ENCODE measurements around the gene GGT6.

The GGT6 gene

DNA sequence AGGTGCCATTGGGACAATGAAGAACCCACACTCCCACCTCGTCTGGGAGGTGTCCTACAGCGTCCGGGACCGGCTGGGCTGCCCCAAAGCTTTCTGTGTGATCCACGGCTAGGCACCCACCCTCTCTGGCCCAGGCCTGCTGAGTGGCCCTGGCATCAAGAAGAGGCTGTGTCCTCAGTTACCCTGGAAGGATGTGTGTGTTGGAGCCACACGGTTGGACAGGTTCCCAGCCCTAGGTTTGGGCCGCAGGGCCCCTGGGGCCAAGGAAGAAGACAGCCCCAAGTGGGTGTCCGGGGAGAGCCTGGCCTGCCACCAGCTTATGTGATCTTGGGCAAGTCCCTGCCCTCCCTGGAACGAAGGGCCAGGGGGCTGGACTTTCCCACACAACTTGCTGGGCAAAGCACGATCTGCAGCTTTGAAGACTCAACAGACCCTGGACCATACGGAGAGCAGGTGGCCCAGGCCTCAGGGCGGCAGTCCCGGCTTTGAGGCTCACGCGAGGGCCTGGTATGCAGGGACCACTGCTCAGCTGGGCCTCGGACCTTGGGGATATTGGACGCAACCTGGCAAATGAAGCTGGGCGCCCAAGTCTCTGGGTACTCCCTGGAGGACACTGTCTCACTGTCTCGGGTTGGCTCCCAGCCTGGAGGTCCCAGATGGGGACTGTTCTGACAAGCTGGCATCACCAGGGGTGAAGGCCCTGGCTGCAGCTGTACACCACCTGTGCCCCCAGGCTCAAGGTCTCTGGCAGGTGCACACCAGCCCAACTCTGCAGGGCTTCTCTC is 22.7 kb downstream of the GGT6 start:
- no peak for DNase-seq

DNA sequence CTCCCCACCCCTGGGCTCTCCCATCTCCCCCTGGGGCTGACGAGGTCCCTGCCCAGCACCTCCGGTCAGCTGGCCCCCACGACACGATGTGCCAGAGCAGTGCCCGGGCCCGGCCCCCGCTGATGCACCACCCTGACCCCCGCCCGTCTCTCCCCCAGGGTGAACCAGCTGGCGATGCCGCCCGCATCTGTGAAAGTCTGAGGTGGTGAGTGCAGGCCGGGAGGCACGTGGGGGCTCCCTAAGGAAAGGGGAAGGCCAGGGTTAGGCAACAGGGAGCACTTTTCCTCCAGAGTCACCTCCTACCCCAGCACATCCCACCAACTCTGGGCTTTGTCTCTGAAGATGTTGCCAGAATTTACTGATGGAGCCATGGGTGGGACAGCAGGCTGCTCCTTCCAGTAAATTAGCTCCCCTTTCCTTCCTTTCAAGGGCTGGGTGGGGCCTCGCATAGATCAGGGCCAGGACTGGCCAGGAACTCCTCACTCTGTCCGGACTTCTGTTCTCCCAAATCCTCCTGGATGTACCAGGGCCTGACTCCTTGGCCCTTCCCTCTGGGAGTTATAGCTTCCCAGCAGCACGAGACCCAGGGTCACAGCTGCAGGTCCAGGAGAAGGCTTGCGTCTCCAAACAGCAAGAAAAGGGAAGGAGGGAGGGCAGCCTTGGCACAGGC is 23.5 kb downstream of the GGT6 start:
- no peak for DNase-seq

DNA sequence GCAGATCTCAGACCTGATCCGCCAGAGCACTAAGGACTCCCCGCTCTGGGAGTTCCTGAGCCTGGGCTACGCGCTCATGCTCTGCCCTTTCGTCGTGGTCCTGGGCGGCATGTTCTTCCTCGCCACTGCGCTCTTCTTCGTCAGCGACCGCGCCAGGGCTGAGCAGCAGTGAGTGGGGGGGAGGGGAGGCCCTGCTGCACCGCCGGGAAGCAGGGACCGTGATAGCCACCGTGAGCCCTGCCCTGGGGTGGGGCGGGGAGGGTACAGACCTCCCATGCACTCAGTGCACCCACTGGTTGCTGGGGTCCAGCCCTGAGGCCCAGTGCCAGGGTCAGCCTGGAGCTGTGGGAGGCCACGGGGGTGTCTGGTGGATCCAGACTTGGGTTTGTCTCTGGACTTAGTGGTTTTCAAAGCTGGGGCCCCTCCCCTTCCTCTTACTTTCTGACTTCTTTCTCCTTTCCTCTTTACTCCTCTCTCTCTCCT is 24.1 kb downstream of the GGT6 start:
- no peak for DNase-seq

DNA sequence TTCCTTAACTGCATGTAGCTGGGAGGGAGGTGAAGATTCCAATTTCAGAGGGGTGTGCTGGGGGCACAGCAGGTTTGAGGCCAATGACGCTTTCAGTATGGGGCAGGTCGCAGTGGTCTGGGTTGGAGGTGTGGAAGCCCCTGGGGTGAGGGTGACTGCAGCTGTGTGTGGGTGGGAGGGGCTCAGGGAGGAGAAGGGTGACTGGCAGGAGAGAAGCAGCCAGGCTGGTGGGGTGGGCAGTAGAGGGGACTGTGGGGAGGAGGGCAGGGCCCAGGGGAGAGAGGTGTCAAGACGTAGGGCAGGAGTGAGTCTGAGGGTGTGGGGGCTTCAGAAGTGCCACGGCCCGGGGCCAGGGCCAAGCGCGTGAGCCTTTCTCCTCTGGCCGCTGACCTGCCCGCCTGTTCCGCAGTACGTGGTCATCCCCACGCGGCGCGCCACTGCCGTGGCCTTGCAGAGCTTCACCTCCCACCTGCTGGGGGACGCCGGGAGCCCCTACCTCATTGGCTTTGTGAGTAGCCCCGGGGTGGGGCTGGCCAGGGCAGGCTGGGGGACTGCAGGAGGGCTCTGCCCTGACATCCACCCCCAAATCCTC is 24.6 kb downstream of the GGT6 start:
- DNase-seq: no peak

DNA sequence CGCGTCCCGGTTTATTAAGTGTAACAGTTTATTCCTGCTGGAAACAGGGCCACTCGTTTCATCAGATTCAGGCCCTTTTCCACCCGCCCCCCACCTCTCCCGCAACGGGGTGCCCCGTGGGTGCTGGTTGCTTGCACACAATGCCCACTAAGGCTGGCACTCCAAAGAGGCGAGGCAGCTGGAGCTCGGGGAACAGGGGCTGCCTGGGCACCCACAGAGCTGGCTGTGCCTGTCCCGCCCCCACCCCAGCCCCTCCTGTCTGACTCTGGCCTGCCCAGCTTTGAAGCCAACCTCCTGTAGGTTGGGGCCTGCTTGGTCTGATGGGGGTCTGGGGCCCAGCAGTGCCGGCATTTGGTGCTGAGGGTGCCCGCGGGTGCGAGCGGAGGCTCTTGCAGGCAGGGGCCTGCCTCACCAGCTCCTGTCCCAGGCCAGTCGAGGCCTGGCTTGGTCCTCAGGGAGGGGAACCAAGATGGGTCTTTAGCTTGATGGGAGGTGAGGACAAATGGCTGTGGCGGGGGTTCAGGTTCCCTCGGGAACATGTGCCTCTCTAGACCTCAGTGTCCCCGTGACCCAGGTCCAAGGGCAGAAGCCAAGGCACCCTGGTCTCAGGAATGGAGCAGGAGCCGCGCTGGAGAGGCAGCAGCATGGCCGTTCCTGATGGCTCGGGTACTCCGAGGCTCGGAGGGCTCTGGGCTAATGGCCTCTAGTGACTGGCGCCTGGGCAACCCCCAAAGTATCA is 25.3 kb downstream of the GGT6 start:
- no peak for DNase-seq

DNA sequence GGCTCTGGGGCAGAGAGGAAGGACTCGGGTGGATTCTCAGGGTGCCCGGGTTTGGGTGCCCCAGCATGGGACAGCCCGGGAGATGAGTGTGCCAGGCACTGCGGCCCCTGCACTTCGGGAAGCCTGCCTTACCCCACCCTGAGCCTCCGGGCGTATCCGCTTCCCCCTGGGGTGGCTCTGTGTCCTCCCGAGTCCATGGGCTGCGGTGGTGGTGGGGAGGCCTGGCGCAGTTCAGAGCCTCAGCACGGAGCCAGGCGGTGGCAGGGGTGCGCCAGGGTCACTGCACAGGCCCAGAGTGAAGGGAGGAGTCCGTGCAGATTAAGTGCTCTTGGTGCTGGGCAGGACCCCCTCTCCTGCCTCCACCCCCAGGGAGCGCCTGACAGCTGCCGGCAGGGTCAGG is 25.9 kb downstream of the GGT6 start:
- no peak for DNase-seq

DNA sequence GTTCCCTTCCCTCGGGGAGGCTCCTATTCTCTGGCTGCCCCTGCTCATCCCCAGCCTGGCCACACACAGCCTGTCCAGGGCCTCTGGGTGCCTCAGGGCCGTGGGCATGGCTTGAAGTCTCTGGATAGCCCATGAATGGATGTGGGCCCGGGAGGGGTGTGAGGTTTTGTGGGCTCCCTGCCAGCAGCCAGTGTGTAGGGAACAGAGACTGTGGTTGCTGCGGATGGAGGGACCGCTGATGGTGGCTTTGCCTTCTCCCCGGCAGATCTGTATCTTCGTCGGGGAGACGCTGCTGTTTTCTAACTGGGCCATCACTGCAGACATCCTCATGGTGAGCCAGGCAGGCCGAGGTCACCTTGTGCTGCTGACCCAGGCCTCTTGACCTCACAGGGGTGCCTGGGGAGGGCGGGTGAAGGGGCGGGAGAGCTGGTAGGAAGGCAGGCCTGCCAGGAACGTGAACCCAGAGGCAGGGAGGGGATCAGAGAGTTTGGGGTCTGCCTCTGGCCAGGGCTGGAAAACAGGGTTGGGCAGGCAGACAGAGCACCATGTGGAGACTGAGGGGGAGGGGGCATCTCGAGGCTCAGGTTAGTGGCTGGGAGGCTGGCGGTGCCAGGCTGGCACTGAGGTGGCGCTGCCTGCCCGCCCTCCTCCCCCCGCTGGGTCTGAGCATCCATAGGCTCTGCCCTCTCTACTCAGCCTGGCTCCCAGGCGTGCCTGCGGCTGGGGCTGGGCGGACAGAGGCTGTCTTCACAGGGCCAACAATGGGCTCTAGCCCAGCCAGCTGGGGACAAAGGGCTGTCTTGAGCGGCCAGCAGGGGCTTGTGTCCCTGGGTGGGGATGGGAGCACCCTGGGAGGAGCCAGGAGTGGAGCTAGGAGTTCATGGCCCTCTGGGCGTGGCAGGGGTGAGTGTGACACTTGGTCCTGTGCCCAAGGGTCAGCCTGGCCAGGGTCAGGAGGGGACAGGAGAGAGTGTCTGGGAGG is 26.6 kb downstream of the GGT6 start:
- no peak for DNase-seq

DNA sequence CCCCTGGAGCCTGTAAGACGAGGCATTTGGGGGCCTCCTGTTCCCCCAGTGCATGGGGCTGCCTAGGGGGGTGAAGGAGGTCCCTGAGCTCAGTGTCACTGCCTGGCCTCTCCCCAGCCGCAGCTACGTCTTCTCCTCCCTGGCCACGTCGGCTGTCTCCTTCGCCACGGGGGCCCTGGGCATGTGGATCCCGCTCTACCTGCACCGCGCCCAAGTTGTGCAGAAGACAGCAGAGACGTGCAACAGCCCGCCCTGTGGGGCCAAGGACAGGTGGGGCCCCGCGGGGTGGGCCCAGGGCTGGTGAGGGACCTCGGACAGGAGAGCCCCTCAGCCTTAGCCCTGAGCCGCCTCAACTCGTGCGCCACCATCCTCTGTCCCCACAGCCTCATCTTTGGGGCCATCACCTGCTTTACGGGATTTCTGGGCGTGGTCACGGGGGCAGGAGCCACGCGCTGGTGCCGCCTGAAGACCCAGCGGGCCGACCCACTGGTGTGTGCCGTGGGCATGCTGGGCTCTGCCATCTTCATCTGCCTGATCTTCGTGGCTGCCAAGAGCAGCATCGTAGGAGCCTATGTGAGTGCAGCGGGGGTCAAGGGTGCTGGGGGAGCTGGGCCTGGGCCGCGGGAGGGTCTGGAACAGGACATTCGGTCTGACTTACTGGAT is 27.4 kb downstream of the GGT6 start:
- DNase-seq: no peak

DNA sequence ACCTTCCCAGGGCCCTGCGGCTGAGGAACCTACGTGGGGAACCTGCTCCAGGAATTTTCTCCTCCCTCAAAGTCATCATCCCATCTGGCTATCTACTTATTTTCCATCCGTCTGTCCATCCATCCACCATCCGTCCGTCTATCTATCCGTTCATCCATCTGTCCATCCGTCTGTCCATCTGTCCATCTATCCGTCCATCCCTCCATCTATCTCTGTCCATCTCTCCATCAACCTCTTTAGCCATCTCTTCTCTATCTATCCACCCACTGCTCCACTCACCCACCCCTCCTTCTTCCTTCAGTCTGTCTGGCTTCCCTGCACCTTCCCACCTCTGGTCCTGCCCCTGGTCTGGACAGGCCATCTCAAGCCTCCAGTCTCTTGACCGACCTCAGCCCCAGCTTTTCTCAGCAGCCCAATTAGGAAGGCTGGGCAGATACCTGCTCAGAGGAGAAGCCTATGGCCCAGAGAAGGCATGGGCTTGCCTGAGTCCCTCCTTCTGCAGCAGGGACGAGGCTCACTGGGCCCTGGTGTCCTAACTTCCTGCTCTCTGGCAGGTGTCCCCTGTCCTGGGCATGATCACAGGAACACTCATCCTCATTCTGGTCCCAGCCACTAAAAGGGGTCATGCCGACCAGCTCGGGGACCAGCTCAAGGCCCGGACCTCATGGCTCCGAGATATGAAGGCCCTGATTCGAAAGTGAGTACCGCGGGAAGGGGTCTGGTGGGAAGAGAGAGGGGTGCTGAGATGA is 28.2 kb downstream of the GGT6 start:
- no peak for DNase-seq

DNA sequence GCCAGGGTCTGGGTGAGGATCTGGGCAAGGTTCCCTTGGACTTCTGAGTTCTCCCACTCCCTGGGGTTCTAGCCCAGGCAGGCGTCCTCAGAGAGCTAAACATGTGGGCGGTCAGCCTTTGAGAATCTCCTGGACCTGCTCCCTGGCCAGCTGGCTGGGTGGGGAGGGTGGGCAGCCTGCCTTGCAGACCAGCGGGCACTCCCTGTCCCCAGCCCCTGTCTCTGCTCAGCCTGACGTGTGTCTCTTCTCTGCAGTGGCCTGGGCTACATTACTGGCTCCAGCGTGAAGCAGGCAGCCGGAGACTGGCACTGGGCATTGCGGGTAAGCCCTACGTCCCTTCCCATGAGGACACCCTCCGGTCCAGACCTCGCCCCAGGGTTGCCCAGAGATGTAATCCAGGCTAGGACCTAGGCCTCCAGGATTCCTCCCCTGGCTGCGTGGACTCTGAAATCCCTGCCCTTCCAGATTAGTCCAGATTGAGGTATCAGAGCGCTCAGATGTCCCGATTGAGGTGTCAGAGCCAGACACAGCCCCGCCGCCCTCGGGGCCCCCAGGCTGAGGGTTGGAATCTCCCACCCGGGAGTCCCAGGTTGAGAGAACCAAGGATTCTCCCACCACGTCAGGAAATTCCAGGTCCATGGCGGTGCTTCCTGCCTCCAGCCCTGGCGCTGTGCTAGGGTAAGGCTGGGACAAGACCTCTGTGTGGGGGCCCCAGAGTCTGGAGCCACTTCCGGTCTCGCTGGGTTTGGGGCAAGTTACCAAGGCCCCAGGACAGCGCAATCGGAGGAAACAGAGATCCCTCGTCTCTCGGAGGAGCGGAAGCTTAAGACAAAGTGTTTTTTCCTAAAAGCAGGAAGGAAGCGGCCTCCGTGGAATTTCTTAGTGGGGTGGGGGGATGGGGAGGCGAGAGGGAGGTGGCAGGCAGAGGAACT is 29.3 kb downstream of the GGT6 start:
- DNase-seq: no peak

DNA sequence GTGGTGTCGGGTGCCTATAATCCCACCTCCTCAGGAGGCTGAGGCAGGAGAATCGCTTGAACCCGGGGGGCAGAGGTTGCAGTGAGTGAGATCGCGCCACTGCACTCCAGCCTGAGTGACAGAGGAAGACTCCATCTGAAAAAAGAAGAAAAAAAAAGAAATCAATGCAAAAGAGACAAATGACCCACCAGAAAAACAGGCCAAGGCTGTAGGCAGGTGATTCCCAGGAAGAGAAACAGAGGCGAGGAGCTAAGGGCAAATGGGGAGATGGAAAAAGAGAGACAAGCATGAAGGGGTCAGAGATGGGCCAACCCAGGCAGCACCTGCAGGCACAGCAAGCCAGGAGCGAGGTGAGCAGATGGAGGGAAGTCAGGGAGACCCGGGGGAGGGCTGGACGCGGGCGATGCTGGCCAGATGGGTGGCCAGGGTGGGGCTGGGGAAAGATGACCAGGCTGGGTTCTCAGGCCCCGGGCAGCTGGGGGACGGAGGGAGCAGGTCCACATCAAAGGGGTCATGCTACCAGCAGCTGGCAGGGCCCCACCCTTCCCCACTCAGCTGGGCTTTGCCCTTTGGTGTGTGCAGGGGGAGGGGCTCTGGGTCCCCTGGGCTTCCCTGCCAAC is 30.7 kb downstream of the GGT6 start:
- DNase-seq: no peak

DNA sequence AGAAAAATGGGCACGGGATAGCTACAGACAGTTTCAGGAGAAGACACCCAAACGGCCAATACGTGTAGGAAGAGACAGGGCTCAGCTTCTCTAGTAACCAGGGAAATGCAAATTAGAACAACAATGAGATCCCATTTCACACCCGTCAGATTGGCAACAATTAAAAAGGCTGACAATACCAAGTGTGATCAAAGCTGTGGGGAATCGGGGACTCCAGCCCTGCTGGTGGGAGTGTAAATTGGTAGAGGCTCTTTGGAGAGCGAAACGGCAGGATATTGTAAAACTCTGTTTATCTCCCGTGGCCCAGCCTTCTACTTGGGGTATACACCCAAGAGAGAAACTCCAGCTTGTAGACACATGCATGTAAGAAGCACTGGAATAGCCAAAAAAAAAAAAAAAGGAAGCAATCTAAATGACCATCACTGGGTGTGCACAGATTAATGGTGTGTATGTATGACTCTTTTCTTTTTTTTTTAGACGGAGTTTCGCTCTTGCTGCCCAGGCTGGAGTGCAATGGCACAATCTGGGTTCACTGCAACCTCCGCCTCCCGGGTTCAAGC is 32.7 kb downstream of the GGT6 start:
- DNase-seq: no peak

DNA sequence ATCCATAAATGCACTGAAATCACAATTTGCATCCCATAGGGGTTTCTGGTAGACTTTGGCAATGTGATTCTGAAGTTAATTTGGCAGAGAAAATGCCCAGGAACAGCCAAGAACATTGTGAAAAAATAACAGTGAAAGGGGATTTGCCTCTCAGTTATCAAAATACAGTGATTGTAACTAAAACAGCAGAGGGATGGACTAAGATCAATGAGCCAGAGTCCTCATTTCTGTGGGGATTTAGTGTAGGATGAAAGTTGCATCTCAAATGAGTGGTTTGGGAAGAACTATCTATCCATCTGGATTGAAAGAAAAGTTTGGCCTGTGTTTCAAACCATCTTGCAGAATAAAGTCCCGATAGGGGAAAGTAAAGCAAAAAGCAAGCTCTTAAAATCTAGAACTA is 33.2 kb downstream of the GGT6 start:
- DNase-seq: no peak

DNA sequence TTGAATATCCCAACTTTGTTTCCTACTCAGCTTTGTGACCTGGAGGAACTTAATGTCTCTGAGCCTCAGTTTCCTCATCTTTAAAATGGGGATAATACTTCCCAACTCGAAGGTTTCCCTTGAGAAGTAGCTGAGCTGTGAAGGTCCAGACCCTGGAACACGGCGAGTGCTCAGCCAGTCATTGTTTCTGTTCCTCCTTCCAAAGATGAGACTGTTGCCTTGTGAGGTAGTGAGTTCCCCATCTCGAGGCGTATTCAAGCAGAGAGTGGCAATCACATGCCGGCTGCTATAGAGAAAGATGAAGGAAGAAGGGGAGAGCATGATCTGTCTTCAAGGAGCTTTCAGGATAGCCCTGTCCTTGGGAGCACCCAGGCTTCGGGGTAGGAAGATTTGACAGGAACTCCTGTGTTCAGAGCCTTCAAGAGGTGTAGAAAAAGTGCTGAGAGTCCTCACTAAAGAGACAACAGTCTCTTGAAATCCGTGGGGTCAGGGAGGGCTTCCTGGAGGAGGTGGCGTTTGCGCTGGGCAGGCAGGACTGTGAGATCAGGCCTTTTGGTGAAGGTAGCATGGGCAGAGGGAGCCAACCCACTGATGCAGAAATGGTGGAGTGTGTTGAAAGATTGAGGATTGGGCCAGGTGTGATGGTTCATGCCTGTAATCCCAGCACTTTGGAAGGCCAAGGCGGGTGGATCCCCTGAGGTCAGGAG is 34.5 kb downstream of the GGT6 start:
- DNase-seq: no peak

DNA sequence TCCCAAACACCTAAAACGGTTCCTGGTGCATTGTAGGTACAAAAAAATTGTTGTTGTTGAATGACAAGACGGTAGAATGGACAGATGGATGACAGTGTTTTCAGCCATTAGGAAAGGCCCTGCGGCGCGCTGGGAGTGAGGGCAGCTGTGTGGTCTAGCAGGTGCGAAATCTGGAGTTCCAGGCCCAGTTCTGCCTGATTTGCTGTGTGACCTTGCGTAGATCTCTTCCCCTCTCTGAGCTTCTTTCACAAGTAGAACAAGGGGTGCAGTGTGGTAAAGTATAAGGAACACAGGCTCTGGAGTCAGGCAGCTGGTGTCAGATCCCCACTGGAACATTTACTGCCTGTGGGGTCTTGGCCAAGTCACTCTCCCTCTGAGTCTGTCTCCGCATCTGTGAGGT is 36.4 kb downstream of the GGT6 start:
- DNase-seq: no peak

DNA sequence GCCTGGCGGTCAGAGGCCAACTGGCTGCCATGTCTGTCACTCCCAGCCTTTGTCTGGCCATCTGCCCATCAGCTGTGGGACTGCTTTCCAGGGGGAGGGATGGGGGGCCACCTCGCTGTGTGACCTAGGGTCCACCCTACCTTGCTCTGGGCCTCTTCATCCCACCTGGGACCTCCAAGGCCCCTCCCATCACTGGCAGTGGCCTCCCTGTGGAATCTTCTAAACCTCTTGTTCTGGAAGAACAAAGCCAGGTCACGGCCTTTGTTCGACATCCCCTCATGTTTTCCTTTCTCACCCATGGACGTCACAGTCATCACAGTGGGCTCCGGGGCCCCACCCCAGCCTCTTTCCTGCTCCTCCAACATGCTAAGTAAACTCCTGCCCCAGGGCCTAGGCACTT is 37.7 kb downstream of the GGT6 start:
- DNase-seq: no peak

DNA sequence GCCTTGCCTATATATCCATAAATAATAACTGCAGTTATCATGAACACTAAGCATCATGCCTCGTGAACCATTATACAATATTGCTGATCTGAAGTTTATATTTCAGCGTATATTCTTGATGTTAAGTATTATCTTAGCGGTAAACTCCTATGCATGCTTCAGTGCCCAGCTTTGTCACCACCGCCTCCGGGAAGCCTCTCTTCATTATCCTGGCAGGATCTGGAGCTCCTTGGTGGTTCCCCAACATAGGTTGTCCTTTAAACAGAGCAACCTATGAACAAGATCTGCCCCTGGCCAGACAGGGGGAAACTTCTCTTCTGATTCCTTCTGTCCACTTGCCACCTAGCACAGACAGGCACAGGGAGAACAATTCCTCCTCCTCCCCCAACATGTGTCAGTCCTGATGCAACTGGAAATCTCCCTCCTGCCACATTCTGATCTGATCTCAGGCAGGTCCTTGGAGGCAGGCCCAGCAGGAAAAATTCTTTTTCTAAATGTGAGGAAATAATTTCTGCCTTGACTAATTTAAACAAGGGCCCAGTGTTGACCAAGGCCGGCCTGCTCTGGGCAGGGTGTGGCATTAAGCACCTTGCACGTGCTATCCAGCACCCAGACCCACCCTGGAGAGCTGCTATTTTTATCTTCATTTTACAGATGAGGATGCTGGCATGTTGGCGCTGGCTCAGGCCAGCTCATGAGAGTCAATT is 39.3 kb downstream of the GGT6 start:
- no peak for DNase-seq
